H1 (cell line): ENCODE data around the gene MYRIP. TPM values are rescaled to one million over a fixed set of nuclear protein-coding genes. Genes with fewer than 3 reads are reported as not detected.
A peak's percentile ranks its signal among the peaks of the same experiment; 100 is the strongest.

Experiments
- CTCF ChIA-PET: fragments of 300-600 bp; sonication (Branson Sonifier 250); formaldehyde crosslinking; loops from one replicate; lab custom pipeline; 2021; ENCODE audit not compliant: partially characterized antibody; lab: Charles Lee
- POLR2A ChIA-PET: fragments of 300-600 bp; sonication (Branson Sonifier 250); formaldehyde crosslinking; loops from one replicate; lab custom pipeline; 2021; ENCODE audit warnings: inconsistent platforms; ENCODE audit not compliant: partially characterized antibody; lab: Charles Lee
- DNase-seq, 2 experiments: peaks; one replicate each; pipeline versions ENCODE4 v3.0.0 to v3.0.0-alpha.2; 2010 to 2022; ENCODE audit warnings: low spot score in 2 of 2, low read depth in 1 of 2, mixed read lengths in 1 of 2
- FAIRE-seq: peaks from 2 replicates; lab custom pipeline; 2011; peaks lifted over from hg19 to GRCh38; lab: Jason Lieb, UNC
- H2AFZ ChIP-seq: 2 replicates; pipeline ENCODE4 v1.8.1; 2012; ENCODE audit warnings: low read length, inconsistent platforms
- H2AK5ac ChIP-seq: 2 replicates; pipeline ENCODE4 v1.6.1; 2013; ENCODE audit warnings: low read depth, low read length
- H2BK120ac ChIP-seq: replicated peaks from 2 replicates; pipeline ENCODE3; 2013; ENCODE audit warnings: low read depth, low read length, inconsistent platforms
- H2BK12ac ChIP-seq: 2 replicates; pipeline ENCODE4 v1.6.1; 2013; ENCODE audit warnings: low read depth, low read length
- H2BK15ac ChIP-seq: 2 replicates; pipeline ENCODE4 v1.6.1; 2013; ENCODE audit warnings: low read length
- H2BK20ac ChIP-seq: 2 replicates; pipeline ENCODE4 v1.6.1; 2013; ENCODE audit warnings: low read length
- H2BK5ac ChIP-seq: 2 replicates; pipeline ENCODE4 v1.6.1; 2013; ENCODE audit warnings: low read depth, low read length
- H3K14ac ChIP-seq: 2 replicates; pipeline ENCODE4 v1.6.1; 2013; ENCODE audit warnings: inconsistent platforms; ENCODE audit not compliant: insufficient read length
- H3K18ac ChIP-seq: 2 replicates; pipeline ENCODE4 v1.6.1; 2013; ENCODE audit warnings: low read length; ENCODE audit errors: extremely low read depth
- H3K23ac ChIP-seq: 2 replicates; pipeline ENCODE4 v1.6.1; 2013; ENCODE audit warnings: inconsistent platforms; ENCODE audit not compliant: insufficient read length
- H3K23me2 ChIP-seq: 2 replicates; pipeline ENCODE4 v1.6.1; 2013; ENCODE audit warnings: low read depth, low read length
- H3K27ac ChIP-seq: 2 replicates; pipeline ENCODE4 v1.6.1; 2011; ENCODE audit warnings: low read depth, low read length, inconsistent platforms
- H3K27me3 ChIP-seq, 4 experiments: replicated peaks in 1 of 4; 1 replicate in 1 of 4; 2 replicates in 3 of 4; pipeline versions ENCODE4 v1.6.1 to v1.8.1; 2011 to 2013; ENCODE audit warnings: low read length in 3 of 4, mild to moderate bottlenecking in 3 of 4, inconsistent platforms in 2 of 4, mixed read lengths in 2 of 4, moderate library complexity in 1 of 4; ENCODE audit not compliant: control insufficient read depth in 3 of 4, insufficient read depth in 3 of 4; ENCODE audit errors: extremely low read depth in 1 of 4
- H3K36me3 ChIP-seq, 4 experiments: 2 replicates each; pipeline versions ENCODE4 v1.6.1 to v1.8.1; 2011 to 2013; ENCODE audit warnings: mild to moderate bottlenecking in 4 of 4, low read length in 3 of 4, moderate library complexity in 2 of 4, control low read depth in 1 of 4, inconsistent platforms in 1 of 4; ENCODE audit not compliant: insufficient read depth in 4 of 4, control insufficient read depth in 2 of 4
- H3K4ac ChIP-seq: replicated peaks from 2 replicates; pipeline ENCODE3; 2013; ENCODE audit warnings: low read length, low read depth, mixed read lengths, inconsistent platforms; ENCODE audit not compliant: insufficient read length
- H3K4me1 ChIP-seq, 4 experiments: replicated peaks in 1 of 4; 1 replicate in 1 of 4; 2 replicates in 3 of 4; pipeline versions ENCODE4 v1.6.1 to v1.8.1; 2011 to 2013; ENCODE audit warnings: low read length in 3 of 4, inconsistent platforms in 2 of 4, mixed read lengths in 1 of 4; ENCODE audit not compliant: insufficient read depth in 4 of 4, control insufficient read depth in 3 of 4
- H3K4me2 ChIP-seq, 2 experiments: 2 replicates each; pipeline versions ENCODE4 v1.6.1 to v1.8.1; 2011 to 2013; ENCODE audit warnings: low read depth in 2 of 2, low read length in 2 of 2, control low read depth in 1 of 2, inconsistent platforms in 1 of 2, mild to moderate bottlenecking in 1 of 2; ENCODE audit not compliant: insufficient read depth in 1 of 2
- H3K4me3 ChIP-seq, 4 experiments: fragments of 200-600, 300-600 bp in 1 of 4; sonication (generic), shearing (Covaris generic), sonication (Bioruptor Twin) in 1 of 4; 2 replicates each; pipeline versions ENCODE4 v1.5.1 to v1.8.1; 2011 to 2016; ENCODE audit warnings: low read length in 4 of 4, low read depth in 3 of 4, control low read depth in 2 of 4, inconsistent platforms in 2 of 4, mild to moderate bottlenecking in 2 of 4, mixed read lengths in 1 of 4, moderate library complexity in 1 of 4; ENCODE audit not compliant: insufficient read depth in 2 of 4; ENCODE audit errors: extremely low read depth in 1 of 4
- H3K56ac ChIP-seq: replicated peaks from 2 replicates; pipeline ENCODE3; 2013; ENCODE audit warnings: low read depth, mild to moderate bottlenecking, mixed read lengths, low read length, inconsistent platforms; ENCODE audit not compliant: insufficient read length
- H3K79me1 ChIP-seq: 2 replicates; pipeline ENCODE4 v1.6.1; 2013; ENCODE audit warnings: low read depth, low read length, control low read depth
- H3K79me2 ChIP-seq, 2 experiments: 2 replicates each; pipeline versions ENCODE4 v1.6.1 to v1.8.1; 2012 to 2013; ENCODE audit warnings: low read length in 2 of 2, mild to moderate bottlenecking in 2 of 2, inconsistent platforms in 1 of 2; ENCODE audit not compliant: insufficient read depth in 2 of 2, control insufficient read depth in 1 of 2
- H3K9ac ChIP-seq, 4 experiments: replicated peaks in 1 of 4; 1 replicate in 1 of 4; 2 replicates in 3 of 4; pipeline versions ENCODE4 v1.6.1 to v1.8.1; 2011 to 2013; ENCODE audit warnings: low read depth in 3 of 4, low read length in 3 of 4, control low read depth in 2 of 4, mild to moderate bottlenecking in 2 of 4, moderate library complexity in 2 of 4, inconsistent platforms in 1 of 4; ENCODE audit errors: extremely low read depth in 1 of 4
- H3K9me3 ChIP-seq, 2 experiments: 2 replicates each; pipeline versions ENCODE4 v1.6.1 to v1.8.1; 2012 to 2013; ENCODE audit warnings: mild to moderate bottlenecking in 2 of 2, moderate library complexity in 2 of 2, control low read depth in 1 of 2, inconsistent platforms in 1 of 2, low read depth in 1 of 2, low read length in 1 of 2, mixed read lengths in 1 of 2; ENCODE audit not compliant: insufficient read depth in 2 of 2
- H4K20me1 ChIP-seq, 2 experiments: replicated peaks in 1 of 2; 2 replicates each; pipeline versions ENCODE3 to v1.8.1; 2011 to 2013; ENCODE audit warnings: inconsistent platforms in 2 of 2, low read length in 2 of 2, mild to moderate bottlenecking in 1 of 2; ENCODE audit not compliant: insufficient read depth in 2 of 2, control insufficient read depth in 1 of 2
- H4K5ac ChIP-seq: 2 replicates; pipeline ENCODE4 v1.6.1; 2013; ENCODE audit warnings: low read length, low read depth, mixed read lengths, inconsistent platforms; ENCODE audit not compliant: insufficient read length
- H4K8ac ChIP-seq: 2 replicates; pipeline ENCODE4 v1.8.0; 2013; ENCODE audit warnings: mild to moderate bottlenecking, moderate library complexity, low read length, inconsistent platforms; ENCODE audit not compliant: insufficient read depth; ENCODE audit errors: extremely low read depth
- H4K91ac ChIP-seq: replicated peaks from 2 replicates; pipeline ENCODE3; 2013; ENCODE audit warnings: low read length, mixed read lengths, inconsistent platforms; ENCODE audit not compliant: insufficient read length
- BRCA1 ChIP-seq: IDR thresholded peaks from 2 replicates; pipeline ENCODE4 v1.6.1; 2012; ENCODE audit warnings: low read depth, low read length, improper control_type of control experiment
- CREB1 ChIP-seq: IDR thresholded peaks from 2 replicates; pipeline ENCODE4 v1.6.1; 2012; ENCODE audit warnings: inconsistent platforms
- FOSL1 ChIP-seq: IDR thresholded peaks from 2 replicates; pipeline ENCODE4 v1.6.1; 2011; ENCODE audit warnings: mild to moderate bottlenecking, low read depth, low read length, moderate library complexity; ENCODE audit not compliant: insufficient read depth
- HDAC6 ChIP-seq: IDR thresholded peaks from one replicate; pipeline ENCODE4 v1.7.1; 2012; ENCODE audit warnings: low read depth, mild to moderate bottlenecking, inconsistent platforms, low read length, moderate library complexity
- NANOG ChIP-seq: IDR thresholded peaks from 2 replicates; pipeline ENCODE4 v1.6.1; 2011; ENCODE audit warnings: low read length, low read depth, mild to moderate bottlenecking, inconsistent platforms; ENCODE audit not compliant: insufficient read depth, poor library complexity, severe bottlenecking
- NRF1 ChIP-seq: IDR thresholded peaks from 2 replicates; pipeline ENCODE4 v1.6.1; 2011; ENCODE audit warnings: mild to moderate bottlenecking, low read depth, low read length, improper control_type of control experiment
- RAD21 ChIP-seq, 2 experiments: IDR thresholded peaks in 1 of 2; conservative IDR thresholded peaks in 1 of 2; 2 replicates each; pipeline ENCODE4 v1.6.1; 2011; ENCODE audit warnings: low read depth in 2 of 2, low read length in 2 of 2, improper control_type of control experiment in 1 of 2, inconsistent platforms in 1 of 2, mild to moderate bottlenecking in 1 of 2, moderate library complexity in 1 of 2
- SIN3A ChIP-seq, 2 experiments: IDR thresholded peaks in 1 of 2; conservative IDR thresholded peaks in 1 of 2; 2 replicates each; pipeline ENCODE4 v1.6.1; 2011 to 2012; ENCODE audit warnings: low read length in 2 of 2, improper control_type of control experiment in 1 of 2, low read depth in 1 of 2, mild to moderate bottlenecking in 1 of 2
- SRF ChIP-seq: IDR thresholded peaks from 2 replicates; pipeline ENCODE4 v1.6.1; 2011; ENCODE audit warnings: mild to moderate bottlenecking, low read depth, low read length, moderate library complexity
- TCF12 ChIP-seq: IDR thresholded peaks from 2 replicates; pipeline ENCODE4 v1.6.1; 2011; ENCODE audit warnings: low read depth, mild to moderate bottlenecking, low read length
- WGBS, 2 experiments: shearing (Covaris generic) in 1 of 2; methylation state at CpG; one replicate each; pipeline versions ENCODE4 v1.1.6 to v1.1.7; 2013 to 2015; ENCODE audit warnings: low lambda C conversion rate in 2 of 2, mixed read lengths in 2 of 2, inconsistent platforms in 1 of 2, low coverage in 1 of 2, missing lambda C conversion rate in 1 of 2; ENCODE audit not compliant: insufficient replicate concordance in 2 of 2, insufficient coverage in 1 of 2, insufficient read length in 1 of 2; ENCODE audit errors: extremely low coverage in 1 of 2, missing lambda C conversion rate in 1 of 2; 5-methylcytosine and 5-hydroxymethylcytosine counted together
- polyA plus RNA-seq, 7 experiments: library from polyadenylated mRNA; depleted of rRNA in 3 of 7; stranded (reverse) in 5 of 7; unstranded in 2 of 7; fragments of >200 nt in 5 of 7; fragments of 200-250 nt in 2 of 7; gene quantifications; 1 replicate in 5 of 7; 2 replicates in 1 of 7; 4 replicates in 1 of 7; pipeline versions ENCODE4 v1.2.1 to v1.2.3, GENCODE V29; 2011 to 2013; ENCODE audit warnings: missing spikeins in 2 of 7, mixed read lengths in 2 of 7
- total RNA-seq: library from RNA; stranded (reverse); fragmentation: NEBNext Ultra II Directional; extraction: Animal tissue kit (Norgen Biotek cat#: 25700); gene quantifications from 2 replicates; pipeline ENCODE4 v1.2.1, GENCODE V29; 2021

Gene MYRIP
- total and polyA plus RNA-seq, 2 of the 8 experiments (the other 6 are each of a cell fraction or from before 2014, with no cell fraction given), result 0.54 to 4.3 TPM

GRCh38 chr3:40254891-40255290 lies 445.5 kb downstream of the MYRIP start:
- ChIA-PET POLR2A (no interaction called here), CTCF (interaction anchor here (0.9 to 1.5 kb wide), 2 partner anchors 11 to 25 kb away, joined by 3 to 4 read pairs; no protein-coding TSS in a partner anchor)
- WGBS, 2 experiments, result 83% methylated on average over 2 of the region's 2 CpGs; no CpG with 5 or more reads in 1 of the 2 experiments
- Histone ChIP-seq H3K9ac (no peak overlapping the region), H3K23me2 (no peaks in the 10 kb centered on the region), H3K4me1 (peaks cover 0 to 3% (median 0%) of the 10 kb centered on the region in 4 experiments; a peak in 1 of 7 replicates), H3K79me1 (no peaks in the 10 kb centered on the region), H4K8ac (no peak overlapping the region), H2AK5ac (no peak overlapping the region), H3K4me3 (no peak overlapping the region), H2AFZ (0 out of 2 replicates have a peak overlapping the region, but pooled peaks have one; percentile 26), H2BK5ac (no peak overlapping the region), H3K27me3 (no peaks in the 10 kb centered on the region), H3K56ac (no peak overlapping the region), H3K79me2 (no peaks in the 10 kb centered on the region), H3K27ac (no peak overlapping the region), H3K36me3 (no peaks in the 10 kb centered on the region), H3K4ac (no peak overlapping the region), H4K91ac (no peak overlapping the region), H3K18ac (no peak overlapping the region), H4K5ac (no peak overlapping the region), H2BK20ac (no peak overlapping the region), H4K20me1 (peaks cover 0 to 1% of the 10 kb centered on the region in 2 experiments), H2BK12ac (no peak overlapping the region), H3K14ac (no peak overlapping the region), H3K23ac (no peak overlapping the region), H3K4me2 (no peak overlapping the region), H3K9me3 (no peaks in the 10 kb centered on the region), H2BK120ac (no peak overlapping the region), H2BK15ac (no peak overlapping the region)
- FAIRE-seq, result no peak
- DNase-seq, result no peak
- TF ChIP-seq CREB1, result no peak
- no peak for TF ChIP-seq TCF12
- no peak for TF ChIP-seq HDAC6
- no peak for TF ChIP-seq RAD21 (IDR thresholded peaks at IDR 0.05 in 1 of 2, conservative IDR thresholded peaks at IDR 0.05 in 1 of 2; ENCODE audit: low read depth in 2 of 2, low read length in 2 of 2)
- TF ChIP-seq NANOG, result no peak
- no peak for TF ChIP-seq BRCA1
- no peak for TF ChIP-seq FOSL1
- no peak for TF ChIP-seq SRF
- TF ChIP-seq SIN3A (conservative IDR thresholded peaks at IDR 0.05 in 1 of 2, IDR thresholded peaks at IDR 0.05 in 1 of 2; ENCODE audit: low read depth in 1 of 2, low read length in 2 of 2), result no peak
- TF ChIP-seq NRF1, result no peak
